Choroid plexus epithelial cell (primary cell): ENCODE measurements around the gene PRG2.
"Not testable (repeated sequence)": the region's sequence is repeated elsewhere in the genome, so short reads cannot be mapped to it uniquely, and the experiment has no call there.

Experiments used
- DNase-seq: peaks from one replicate; pipeline ENCODE4 v3.0.0-alpha.2; 2010; ENCODE audit warnings: low read depth
- H3K4me3 ChIP-seq: 2 replicates; pipeline ENCODE4 v1.5.1; 2011; ENCODE audit warnings: low read depth, mild to moderate bottlenecking, control low read depth, low read length, moderate library complexity
- CTCF ChIP-seq: conservative IDR thresholded peaks from 2 replicates; pipeline ENCODE4 v1.5.1; 2011; ENCODE audit warnings: low read depth, mild to moderate bottlenecking, control low read depth, inconsistent platforms, low read length, moderate library complexity

Gene PRG2

GRCh38 chr11:57403802-57404147, 13.3 kb upstream of the PRG2 start:
- DNase-seq: no peak
- H3K4me3 ChIP-seq: no peak overlapping the region
- TF ChIP-seq CTCF: no peak

GRCh38 chr11:57403003-57403801, 12.8 kb upstream of the PRG2 start:
- DNase-seq: not testable (repeated sequence)

GRCh38 chr11:57402188-57403002, 11.9 kb upstream of the PRG2 start:
- TF ChIP-seq CTCF: no peak
- no peak overlapping the region for H3K4me3 ChIP-seq
- no peak for DNase-seq

More at GRCh38 chr11:57403003-57403801, 12.8 kb upstream of the PRG2 start:
- not testable (repeated sequence) for H3K4me3 ChIP-seq

- no peak for TF ChIP-seq CTCF
- no peak for DNase-seq
- no peak overlapping the region for H3K4me3 ChIP-seq
These were observed 9.6 kb upstream of the PRG2 start for GRCh38 chr11:57399972-57400578.

- H3K4me3 ChIP-seq: no peak overlapping the region
- DNase-seq: peak; percentile 32
- TF ChIP-seq CTCF: no peak
These were observed 8.8 kb upstream of the PRG2 start for GRCh38 chr11:57399221-57399620.

- no peak for TF ChIP-seq CTCF
- no peak for DNase-seq
- no peak overlapping the region for H3K4me3 ChIP-seq
These were observed 7.0 kb upstream of the PRG2 start for GRCh38 chr11:57397394-57397990.

- no peak for TF ChIP-seq CTCF
- no peak overlapping the region for H3K4me3 ChIP-seq
- DNase-seq: no peak
These were observed 6.3 kb upstream of the PRG2 start for GRCh38 chr11:57396744-57397143.
